HepG2 (cell line): ENCODE measurements around the gene ERBB4. TPM values are rescaled to one million over a fixed set of nuclear protein-coding genes. Genes with fewer than 3 reads are reported as not detected.

ENCODE experiments used
- ATAC-seq: fragments of 200-7000 bp; cut with Tn5 transposase; 3 replicates; pipeline ENCODE4 v1.9.1; 2020; ENCODE audit warnings: mild to moderate bottlenecking, moderate library complexity
- BruUV-seq: library from RNA; stranded (reverse); fragments of 400-500 nt; replicated peaks from 2 replicates; lab custom pipeline; 2021; lab: Mats Ljungman, UMichigan
- CTCF ChIA-PET: fragments of 300-600 bp; formaldehyde crosslinking; extraction: SDS; loops from one replicate; lab custom pipeline; 2021; ENCODE audit warnings: low total read pairs, inconsistent platforms, low intra/inter-chr PET ratio; lab: Yijun Ruan, JAX
- POLR2A ChIA-PET: fragments of 350-600 bp; sonication (Branson Sonifier 250); formaldehyde crosslinking; loops from one replicate; lab custom pipeline; 2020; ENCODE audit warnings: antibody characterized with exemption, inconsistent platforms; lab: Yijun Ruan, JAX
- DNase-seq: peaks from one replicate; pipeline ENCODE4 v3.0.0-alpha.2; 2015; ENCODE audit warnings: low spot score
- FAIRE-seq: peaks from 3 replicates; lab custom pipeline; 2011; peaks lifted over from hg19 to GRCh38; lab: Jason Lieb, UNC
- H2AFZ ChIP-seq: one replicate; pipeline ENCODE4 v1.6.1; 2011; ENCODE audit warnings: low read length, inconsistent platforms
- H3K27ac ChIP-seq: fragments of 300-600 bp; 3 replicates; pipeline ENCODE4 v1.8.0; 2011; ENCODE audit warnings: mixed run types, mild to moderate bottlenecking, mixed read lengths, low read length, inconsistent platforms; ENCODE audit not compliant: insufficient read depth; ENCODE audit errors: extremely low read length
- H3K27me3 ChIP-seq, 2 experiments: fragments of 200-600 bp in 1 of 2; 2 replicates in 1 of 2; 3 replicates in 1 of 2; pipeline versions ENCODE4 v1.6.0 to v1.8.0; 2011; ENCODE audit warnings: low read length in 2 of 2, mild to moderate bottlenecking in 2 of 2, moderate library complexity in 2 of 2, inconsistent platforms in 1 of 2; ENCODE audit not compliant: insufficient read depth in 2 of 2, control insufficient read depth in 1 of 2
- H3K36me3 ChIP-seq, 2 experiments: fragments of 200-600 bp in 1 of 2; replicated peaks in 1 of 2; 2 replicates in 1 of 2; 3 replicates in 1 of 2; pipeline versions ENCODE4 v1.5.1 to v1.8.0; 2011; ENCODE audit warnings: low read length in 2 of 2, inconsistent platforms in 1 of 2; ENCODE audit not compliant: insufficient read depth in 2 of 2, control insufficient read depth in 1 of 2
- H3K4me1 ChIP-seq: 2 replicates; pipeline ENCODE4 v1.5.1; 2012; ENCODE audit warnings: low read length, inconsistent platforms; ENCODE audit not compliant: insufficient read depth
- H3K4me2 ChIP-seq: 2 replicates; pipeline ENCODE4 v1.6.0; 2011; ENCODE audit warnings: low read depth, low read length, inconsistent platforms
- H3K4me3 ChIP-seq, 3 experiments: fragments of 200-600 bp in 1 of 3; sonication (generic), shearing (Covaris generic) in 1 of 3; replicated peaks in 1 of 3; 2 replicates each; pipeline ENCODE4 v1.5.1; 2011 to 2016; ENCODE audit warnings: low read length in 3 of 3, inconsistent platforms in 2 of 3, low read depth in 2 of 3, mild to moderate bottlenecking in 2 of 3, control low read depth in 1 of 3, mixed read lengths in 1 of 3; ENCODE audit not compliant: insufficient read depth in 1 of 3
- H3K79me2 ChIP-seq: one replicate; pipeline ENCODE4 v1.6.1; 2011; ENCODE audit warnings: low read length, inconsistent platforms; ENCODE audit not compliant: insufficient read depth
- H3K9ac ChIP-seq: 2 replicates; pipeline ENCODE4 v1.6.0; 2011; ENCODE audit warnings: mild to moderate bottlenecking, low read depth, low read length, inconsistent platforms; ENCODE audit not compliant: insufficient read depth
- H3K9me3 ChIP-seq: 2 replicates; pipeline ENCODE4 v1.5.1; 2012; ENCODE audit warnings: mild to moderate bottlenecking, low read length
- H4K20me1 ChIP-seq: 2 replicates; pipeline ENCODE4 v1.6.0; 2011; ENCODE audit warnings: inconsistent platforms, mild to moderate bottlenecking, low read length, moderate library complexity; ENCODE audit not compliant: insufficient read depth
- CAMTA2 ChIP-seq: sonication (generic); formaldehyde crosslinking; IDR thresholded peaks from 2 replicates; pipeline ENCODE4 v1.4.0; 2020; ENCODE audit warnings: mild to moderate bottlenecking, missing genetic modification reagents, borderline replicate concordance
- FIP1L1 ChIP-seq: fragments of 200-400 bp; formaldehyde crosslinking; IDR thresholded peaks from 2 replicates; pipeline ENCODE4 v1.6.1; 2018; ENCODE audit warnings: low read depth, mild to moderate bottlenecking, low read length, moderate library complexity, borderline replicate concordance; ENCODE audit not compliant: insufficient read depth
- HIC2 ChIP-seq: sonication (generic); formaldehyde crosslinking; IDR thresholded peaks from 2 replicates; pipeline ENCODE4 v1.9.0; 2022; ENCODE audit warnings: low read depth, missing genetic modification reagents
- KLF16 ChIP-seq, 2 experiments: sonication (generic) in 1 of 2; formaldehyde crosslinking in 1 of 2; IDR thresholded peaks; 2 replicates each; pipeline versions ENCODE4 v1.6.1 to v1.8.0; 2016 to 2023; ENCODE audit warnings: missing genetic modification reagents in 2 of 2, missing compliant biosample characterization in 1 of 2
- ZMYM4 ChIP-seq: sonication (generic); formaldehyde crosslinking; IDR thresholded peaks from 2 replicates; pipeline ENCODE4 v1.8.1; 2023; ENCODE audit warnings: mild to moderate bottlenecking, missing genetic modification reagents
- ZNF350 ChIP-seq: sonication (generic); formaldehyde crosslinking; IDR thresholded peaks from 2 replicates; pipeline ENCODE4 v1.4.0; 2020; ENCODE audit warnings: mild to moderate bottlenecking, low read depth, missing genetic modification reagents, borderline replicate concordance
- ZNF737 ChIP-seq: sonication (generic); formaldehyde crosslinking; IDR thresholded peaks from 2 replicates; pipeline ENCODE4 v1.5.0; 2020; ENCODE audit warnings: missing genetic modification reagents, mild to moderate bottlenecking, borderline replicate concordance
- WGBS: methylation state at CpG from one replicate; pipeline ENCODE4 v1.1.6; 2017; ENCODE audit warnings: low lambda C conversion rate; 5-methylcytosine and 5-hydroxymethylcytosine counted together
- in situ Hi-C: cut with HindIII; loops from 2 replicates; pipeline ENCODE4 v1.10.0; 2017; ENCODE audit warnings: low pct_unique_long_range_greater_than_20kb; ENCODE audit not compliant: extremely low pct_ligation_motif_present
- intact Hi-C: fragments of 100-400 bp; cut with micrococcal nuclease; formaldehyde crosslinking; loops from one replicate; pipeline ENCODE4 v1.10.0; 2022; ENCODE audit not compliant: unreplicated experiment
- polyA plus RNA-seq, 8 experiments: library from polyadenylated mRNA; depleted of rRNA in 3 of 8; stranded (reverse) in 7 of 8; unstranded in 1 of 8; fragments of >200 nt; fragmentation: Illumina TruSeq in 4 of 8; extraction: Trizol in 4 of 8; gene quantifications; 2 replicates each; pipeline versions ENCODE4 v1.2.1 to v1.2.3, GENCODE V29; 2011 to 2016; ENCODE audit warnings: low read depth in 4 of 8, missing spikeins in 1 of 8, mixed read lengths in 1 of 8; ENCODE audit not compliant: insufficient read depth in 1 of 8
- total RNA-seq, 5 experiments: library from RNA; depleted of rRNA; stranded (reverse); fragments of >200 nt; fragmentation: Illumina TruSeq; extraction: Trizol; gene quantifications; 2 replicates each; pipeline ENCODE4 v1.2.3, GENCODE V29; 2016; ENCODE audit warnings: low read depth in 1 of 5
- TF ChIP-seq, protein P1 (sequence below): sonication (generic); formaldehyde crosslinking; IDR thresholded peaks from 2 replicates; pipeline ENCODE4 v1.4.0; 2020; ENCODE audit warnings: missing genetic modification reagents, borderline replicate concordance

The ERBB4 gene
- total and polyA plus RNA-seq, 2 of the 13 experiments (the other 11 are each of a cell fraction or from before 2014, with no cell fraction given) = not detected

DNA sequence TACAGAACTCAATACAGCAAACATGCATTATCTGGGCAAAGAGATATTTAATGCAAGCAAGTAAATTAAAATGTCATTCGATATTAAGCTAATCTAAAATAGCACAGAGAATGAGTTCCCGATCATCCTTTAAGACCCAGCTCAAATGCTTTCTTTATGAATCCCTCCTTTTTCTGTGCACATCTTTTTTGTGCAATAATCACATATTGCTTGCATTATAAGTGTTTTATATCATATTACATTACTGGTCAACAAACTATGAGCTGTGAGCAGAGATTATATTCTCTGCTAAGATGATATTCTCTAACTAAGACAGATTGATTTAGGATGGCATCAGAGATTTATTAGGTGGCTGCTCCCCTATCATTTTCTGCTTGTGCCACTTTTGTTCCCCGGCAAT is 146.1 kb downstream of the ERBB4 start (continued):
- TF ChIP-seq KLF16 (CRISPR knock-in tag; IDR thresholded peaks at IDR 0.05) (no peak), ZNF350 (CRISPR knock-in tag) (no peak), HIC2 (no peak)
- TF ChIP-seq, all 625 proteins: peak for 0

- no peak for DNase-seq
- H3K9ac ChIP-seq = no peak overlapping the region
- ChIA-PET CTCF (no interaction called here), POLR2A (no interaction called here)
- H3K4me2 ChIP-seq = no peak overlapping the region
- in situ Hi-C loops (no loop called here), intact Hi-C loops (no loop called here)
- no peaks in the 10 kb centered on the region for H3K79me2 ChIP-seq
- no peaks in the 10 kb centered on the region for H3K36me3 ChIP-seq
- no TSS peak for BruUV-seq
- no peaks in the 10 kb centered on the region for H3K27me3 ChIP-seq
- 3% methylated on average over 2 of the region's 2 CpGs for WGBS
- H4K20me1 ChIP-seq = no peaks in the 10 kb centered on the region
- no peak overlapping the region for H2AFZ ChIP-seq
- TF ChIP-seq CAMTA2 (CRISPR knock-in tag) (no peak), ZMYM4 (CRISPR knock-in tag) (no peak), FIP1L1 (no peak), ZNF737 (CRISPR knock-in tag) (no peak)
- TF ChIP-seq, protein P1, sequence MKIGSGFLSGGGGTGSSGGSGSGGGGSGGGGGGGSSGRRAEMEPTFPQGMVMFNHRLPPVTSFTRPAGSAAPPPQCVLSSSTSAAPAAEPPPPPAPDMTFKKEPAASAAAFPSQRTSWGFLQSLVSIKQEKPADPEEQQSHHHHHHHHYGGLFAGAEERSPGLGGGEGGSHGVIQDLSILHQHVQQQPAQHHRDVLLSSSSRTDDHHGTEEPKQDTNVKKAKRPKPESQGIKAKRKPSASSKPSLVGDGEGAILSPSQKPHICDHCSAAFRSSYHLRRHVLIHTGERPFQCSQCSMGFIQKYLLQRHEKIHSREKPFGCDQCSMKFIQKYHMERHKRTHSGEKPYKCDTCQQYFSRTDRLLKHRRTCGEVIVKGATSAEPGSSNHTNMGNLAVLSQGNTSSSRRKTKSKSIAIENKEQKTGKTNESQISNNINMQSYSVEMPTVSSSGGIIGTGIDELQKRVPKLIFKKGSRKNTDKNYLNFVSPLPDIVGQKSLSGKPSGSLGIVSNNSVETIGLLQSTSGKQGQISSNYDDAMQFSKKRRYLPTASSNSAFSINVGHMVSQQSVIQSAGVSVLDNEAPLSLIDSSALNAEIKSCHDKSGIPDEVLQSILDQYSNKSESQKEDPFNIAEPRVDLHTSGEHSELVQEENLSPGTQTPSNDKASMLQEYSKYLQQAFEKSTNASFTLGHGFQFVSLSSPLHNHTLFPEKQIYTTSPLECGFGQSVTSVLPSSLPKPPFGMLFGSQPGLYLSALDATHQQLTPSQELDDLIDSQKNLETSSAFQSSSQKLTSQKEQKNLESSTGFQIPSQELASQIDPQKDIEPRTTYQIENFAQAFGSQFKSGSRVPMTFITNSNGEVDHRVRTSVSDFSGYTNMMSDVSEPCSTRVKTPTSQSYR (CRISPR knock-in tag) = no peak
- H3K9me3 ChIP-seq = no peaks in the 10 kb centered on the region
- ATAC-seq = no peak
- H3K4me1 ChIP-seq = no peaks in the 10 kb centered on the region
- FAIRE-seq = no peak
- H3K4me3 ChIP-seq = no peak overlapping the region
- no peak overlapping the region for H3K27ac ChIP-seq
Observed at GRCh38 chr2:212392043-212392442, 146.6 kb downstream of the ERBB4 start.
